ENCODE results near the gene CHD2. TPM values are rescaled to one million over a fixed set of nuclear protein-coding genes. Genes with fewer than 3 reads are reported as not detected.

Gene CHD2
- total RNA-seq, 2 donors from 2014 or later: 63.9 to 70.0 TPM

DNA sequence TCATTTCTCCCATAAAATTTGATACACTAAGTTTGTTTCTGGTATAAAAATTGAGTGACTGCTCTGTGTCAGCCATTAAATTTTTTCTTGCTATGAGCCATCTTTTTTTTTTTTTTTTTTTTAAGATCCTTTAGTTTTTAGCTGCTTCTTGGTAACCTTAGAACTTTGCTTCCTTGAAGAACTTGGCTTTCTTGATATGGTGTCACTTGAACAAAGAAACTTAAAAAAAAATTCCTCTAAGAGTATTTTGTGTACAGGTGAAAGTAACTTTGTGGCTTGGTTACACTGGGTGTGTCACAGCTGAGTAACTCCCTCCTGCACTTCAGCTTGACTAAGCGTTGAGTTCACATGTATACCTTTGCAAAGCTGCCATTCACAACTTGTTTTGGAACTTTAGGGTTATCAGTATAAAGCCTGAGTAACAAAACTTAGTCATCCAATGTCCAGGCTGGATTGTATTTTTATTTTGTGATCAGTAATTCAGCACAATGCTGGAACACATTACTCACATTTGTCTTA is 6.5 kb downstream of the CHD2 start:
- peak overlapping the region; percentile 83 to 99 (median 97) for H3K27ac ChIP-seq
- no peaks in the 10 kb centered on the region for H3K9me3 ChIP-seq
- peaks cover 69% of the 10 kb centered on the region for H3K4me1 ChIP-seq
- H3K27me3 ChIP-seq: no peaks in the 10 kb centered on the region
- intact Hi-C loops (cut with DNase I): no loop called here
- ATAC-seq: no peak
- no peaks in the 10 kb centered on the region for H3K36me3 ChIP-seq (replicated peaks in 1 of 2; ENCODE audit: insufficient read depth in 1 of 2, low read depth in 2 of 2)
- peak in 1 of 4 donors; percentile 51 for DNase-seq
- no peak for TF ChIP-seq POLR2A (IDR thresholded peaks at IDR 0.05)
- TF ChIP-seq, protein P1, sequence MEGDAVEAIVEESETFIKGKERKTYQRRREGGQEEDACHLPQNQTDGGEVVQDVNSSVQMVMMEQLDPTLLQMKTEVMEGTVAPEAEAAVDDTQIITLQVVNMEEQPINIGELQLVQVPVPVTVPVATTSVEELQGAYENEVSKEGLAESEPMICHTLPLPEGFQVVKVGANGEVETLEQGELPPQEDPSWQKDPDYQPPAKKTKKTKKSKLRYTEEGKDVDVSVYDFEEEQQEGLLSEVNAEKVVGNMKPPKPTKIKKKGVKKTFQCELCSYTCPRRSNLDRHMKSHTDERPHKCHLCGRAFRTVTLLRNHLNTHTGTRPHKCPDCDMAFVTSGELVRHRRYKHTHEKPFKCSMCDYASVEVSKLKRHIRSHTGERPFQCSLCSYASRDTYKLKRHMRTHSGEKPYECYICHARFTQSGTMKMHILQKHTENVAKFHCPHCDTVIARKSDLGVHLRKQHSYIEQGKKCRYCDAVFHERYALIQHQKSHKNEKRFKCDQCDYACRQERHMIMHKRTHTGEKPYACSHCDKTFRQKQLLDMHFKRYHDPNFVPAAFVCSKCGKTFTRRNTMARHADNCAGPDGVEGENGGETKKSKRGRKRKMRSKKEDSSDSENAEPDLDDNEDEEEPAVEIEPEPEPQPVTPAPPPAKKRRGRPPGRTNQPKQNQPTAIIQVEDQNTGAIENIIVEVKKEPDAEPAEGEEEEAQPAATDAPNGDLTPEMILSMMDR (IDR thresholded peaks at IDR 0.05): no peak
- no peak overlapping the region for H3K4me3 ChIP-seq
- WGBS, 2 donors: 8 to 18% methylated on average over 1 of the region's 1 CpG

DNA sequence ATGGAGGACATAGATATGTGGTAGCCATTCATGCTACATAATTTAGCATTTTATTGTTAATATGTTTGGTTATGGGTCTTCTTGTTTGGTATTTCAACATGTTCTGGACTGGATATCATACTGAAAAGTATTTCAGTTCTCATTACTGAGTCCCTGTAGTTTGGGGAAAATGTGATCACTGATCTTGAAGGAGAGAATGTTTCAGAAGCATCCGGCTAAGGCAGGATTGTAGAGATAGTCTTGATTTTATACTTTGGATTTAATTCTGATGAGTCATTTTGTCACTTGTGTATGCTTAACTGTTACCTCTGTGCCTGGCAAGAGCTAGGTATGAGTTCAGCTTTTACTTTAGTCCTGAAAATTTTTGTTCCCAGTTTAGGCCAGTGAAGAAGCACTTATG is 7.1 kb downstream of the CHD2 start:
- Histone ChIP-seq H3K9me3 (no peaks in the 10 kb centered on the region), H3K27ac (peak overlapping the region; percentile 41 to 99 (median 97))

DNA sequence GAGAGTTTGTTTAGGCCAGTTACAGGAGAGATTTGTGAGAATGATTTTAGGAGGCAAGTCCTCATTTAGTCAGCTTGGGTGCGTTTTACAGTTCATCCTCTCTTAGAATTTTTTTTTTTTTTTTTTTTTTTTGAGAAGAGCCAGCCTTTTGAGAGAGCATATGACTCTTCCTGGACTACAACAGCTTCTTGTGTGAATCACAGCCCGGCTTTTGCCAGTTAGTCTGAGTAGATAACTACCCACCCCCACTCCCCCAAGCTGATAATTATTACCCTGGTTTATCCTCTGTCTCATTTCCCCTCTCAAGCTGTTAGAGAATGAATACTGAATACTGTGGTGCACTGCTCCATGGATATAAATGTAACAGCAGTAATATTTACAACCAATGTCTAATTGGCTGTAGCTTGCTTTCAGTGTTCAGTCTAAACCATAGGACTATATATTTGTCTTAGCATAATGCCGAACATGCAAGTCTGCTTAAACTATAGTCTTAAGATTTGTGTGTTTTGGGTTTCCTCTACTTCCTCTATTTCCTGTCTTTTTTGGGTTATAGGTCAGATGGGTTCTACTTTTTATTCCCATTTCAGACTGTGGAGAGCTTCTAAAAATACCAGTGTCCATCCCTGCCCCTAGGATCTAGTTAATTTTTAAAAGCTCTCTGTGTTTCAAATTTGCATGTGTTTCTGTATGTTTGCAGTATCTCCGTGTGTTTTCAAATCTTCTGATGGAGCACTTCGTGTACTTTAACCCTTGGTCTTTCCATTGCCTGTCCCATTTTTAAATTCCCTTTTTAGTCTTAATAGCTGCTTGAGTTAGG is 8.0 kb downstream of the CHD2 start:
- Histone ChIP-seq H3K27ac (peak overlapping the region; percentile 41 to 99 (median 97)), H3K4me3 (no peak overlapping the region), H3K27me3 (no peaks in the 10 kb centered on the region), H3K4me1 (peaks cover 83% of the 10 kb centered on the region), H3K36me3 (replicated peaks in 1 of 2; ENCODE audit: insufficient read depth in 1 of 2, low read depth in 2 of 2) (no peaks in the 10 kb centered on the region), H3K9me3 (no peaks in the 10 kb centered on the region)
- intact Hi-C loops (cut with DNase I): no loop called here
- DNase-seq (peak in 1 of 4 donors; percentile 63), ATAC-seq (no peak)
- 6 to 9% methylated on average over 5 of the region's 5 CpGs for WGBS, 2 donors
- TF ChIP-seq, protein P1 (IDR thresholded peaks at IDR 0.05): no peak
- TF ChIP-seq POLR2A (IDR thresholded peaks at IDR 0.05): no peak

More for the DNA sequence above, 7.1 kb downstream of the CHD2 start:
- 24 to 32% methylated on average over 1 of the region's 1 CpG for WGBS, 2 donors
- ATAC-seq: no peak
- no peak for TF ChIP-seq POLR2A (IDR thresholded peaks at IDR 0.05)
- Histone ChIP-seq H3K27me3 (no peaks in the 10 kb centered on the region), H3K4me1 (peaks cover 75% of the 10 kb centered on the region), H3K4me3 (no peak overlapping the region), H3K36me3 (replicated peaks in 1 of 2; ENCODE audit: insufficient read depth in 1 of 2, low read depth in 2 of 2) (no peaks in the 10 kb centered on the region)
- intact Hi-C loops (cut with DNase I): no loop called here
- DNase-seq: no peak

DNA sequence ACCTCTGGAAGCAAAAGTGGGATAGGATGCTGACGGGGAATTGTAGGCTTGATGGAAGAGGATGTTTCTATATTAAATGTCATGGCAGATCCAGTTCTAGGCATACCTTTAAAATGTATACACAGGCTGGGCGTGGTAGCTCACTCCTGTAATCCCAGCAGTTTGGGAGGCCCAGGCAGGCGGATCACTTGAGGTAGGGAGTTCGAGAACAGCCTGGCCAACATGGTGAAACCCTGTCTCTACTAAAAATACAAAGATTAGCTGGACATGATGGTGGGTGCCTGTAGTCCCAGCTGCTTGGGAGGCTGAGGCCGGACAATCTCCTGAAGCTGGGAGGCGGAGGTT is 8.6 kb downstream of the CHD2 start:
- intact Hi-C loops (cut with DNase I): no loop called here
- TF ChIP-seq, protein P1 (IDR thresholded peaks at IDR 0.05): no peak
- no peak for TF ChIP-seq POLR2A (IDR thresholded peaks at IDR 0.05)
- Histone ChIP-seq H3K27ac (peak overlapping the region in 3 of 4 donors; percentile 96 to 99 (median 98)), H3K9me3 (no peaks in the 10 kb centered on the region), H3K27me3 (no peaks in the 10 kb centered on the region), H3K4me3 (no peak overlapping the region), H3K36me3 (replicated peaks in 1 of 2; ENCODE audit: insufficient read depth in 1 of 2, low read depth in 2 of 2) (no peaks in the 10 kb centered on the region), H3K4me1 (peaks cover 87% of the 10 kb centered on the region)
- DNase-seq (no peak), ATAC-seq (no peak)
- 85 to 93% methylated on average over 6 of the region's 6 CpGs for WGBS, 2 donors

DNA sequence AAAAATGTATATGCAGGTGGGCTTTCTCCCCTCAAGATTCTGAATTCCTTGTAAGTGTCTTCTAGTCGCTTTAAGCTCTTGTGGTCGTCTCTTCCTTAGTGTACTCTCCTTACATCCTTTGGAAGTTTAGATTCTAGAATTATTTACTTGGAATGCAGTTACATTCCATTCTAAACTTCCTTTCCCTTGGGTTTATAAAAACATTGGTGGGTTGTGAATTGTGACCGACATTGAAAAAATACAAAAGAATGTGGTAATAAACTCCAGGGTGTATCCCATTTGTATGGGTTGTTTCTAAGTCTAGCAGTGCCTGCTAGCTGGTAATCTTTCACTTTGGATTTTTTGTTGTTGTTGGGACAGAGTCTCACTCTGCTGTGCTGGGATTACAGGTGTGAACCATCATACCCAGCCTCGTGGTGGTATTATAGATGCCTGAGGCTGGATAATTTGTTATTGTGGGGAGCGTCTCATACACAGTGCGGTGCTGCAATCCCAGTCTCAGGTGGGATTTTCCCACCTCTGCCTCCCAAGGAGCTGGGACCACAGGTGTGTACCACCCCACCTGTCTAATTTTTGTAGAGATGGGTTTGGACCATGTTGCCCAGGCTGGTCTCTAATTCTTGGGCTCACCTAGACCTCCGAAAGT is 9.1 kb downstream of the CHD2 start:
- DNase-seq (no peak), ATAC-seq (no peak)
- Histone ChIP-seq H3K27ac (peak overlapping the region in 3 of 4 donors; percentile 96 to 99 (median 98)), H3K36me3 (replicated peaks in 1 of 2; ENCODE audit: insufficient read depth in 1 of 2, low read depth in 2 of 2) (no peaks in the 10 kb centered on the region), H3K9me3 (no peaks in the 10 kb centered on the region), H3K27me3 (no peaks in the 10 kb centered on the region), H3K4me1 (peaks cover 93% of the 10 kb centered on the region), H3K4me3 (no peak overlapping the region)
- intact Hi-C loops (cut with DNase I): no loop called here
- WGBS, 2 donors: 60 to 78% methylated on average over 7 of the region's 7 CpGs
- TF ChIP-seq, protein P1 (IDR thresholded peaks at IDR 0.05): no peak
- TF ChIP-seq POLR2A (IDR thresholded peaks at IDR 0.05): no peak
